Activated naive CD4-positive, alpha-beta T cell treated with anti-CD3 and anti-CD28 coated beads for 36 hours (primary cell): ENCODE measurements around the gene MKX. TPM values are rescaled to one million over a fixed set of nuclear protein-coding genes. Genes with fewer than 3 reads are reported as not detected.

Experiments used
- CTCF ChIA-PET: fragments of 350-600 bp; sonication (Branson Sonifier 250); formaldehyde crosslinking; loops from one replicate; lab custom pipeline; 2021; ENCODE audit warnings: antibody characterized with exemption; lab: Charles Lee
- DNase-seq: peaks from one replicate; pipeline ENCODE4 v3.0.0-alpha.2; 2020
- H3K27ac Mint-ChIP-seq: one replicate; pipeline ENCODE4 v1.8.0; 2021; ENCODE audit warnings: mild to moderate bottlenecking, mixed read lengths
- H3K27me3 Mint-ChIP-seq: one replicate; pipeline ENCODE4 v1.8.0; 2021; ENCODE audit warnings: low read depth, mixed read lengths
- H3K36me3 Mint-ChIP-seq: one replicate; pipeline ENCODE4 v1.8.0; 2021; ENCODE audit warnings: low read depth, mixed read lengths
- H3K4me1 Mint-ChIP-seq: one replicate; pipeline ENCODE4 v1.8.0; 2021; ENCODE audit warnings: low read depth, mixed read lengths
- H3K4me3 Mint-ChIP-seq: one replicate; pipeline ENCODE4 v1.8.0; 2021; ENCODE audit warnings: mild to moderate bottlenecking, moderate library complexity, mixed read lengths
- H3K9me3 Mint-ChIP-seq: one replicate; pipeline ENCODE4 v1.8.0; 2021; ENCODE audit warnings: mixed read lengths
- intact Hi-C: fragments of 100-400 bp; cut with micrococcal nuclease; formaldehyde crosslinking; loops from one replicate; pipeline ENCODE4 v1.15.1; 2023
- total RNA-seq, 2 experiments: library from RNA; stranded (reverse); gene quantifications; one replicate each; pipeline ENCODE4 v1.2.3, GENCODE V29; 2021

MKX gene
- total RNA-seq, 2 experiments from 2014 or later, result 0.15 to 0.38 TPM

GRCh38 chr10:27638071-27638750 lies 107.4 kb downstream of the MKX start:
- H3K27ac Mint-ChIP-seq, result no peak overlapping the region
- no peaks in the 10 kb centered on the region for H3K27me3 Mint-ChIP-seq
- peaks cover 3% of the 10 kb centered on the region for H3K9me3 Mint-ChIP-seq
- CTCF ChIA-PET, result no interaction called here
- DNase-seq, result no peak
- no peak overlapping the region for H3K4me3 Mint-ChIP-seq
- H3K36me3 Mint-ChIP-seq, result no peaks in the 10 kb centered on the region
- H3K4me1 Mint-ChIP-seq, result no peaks in the 10 kb centered on the region
- intact Hi-C loops, result no loop called here

DNA sequence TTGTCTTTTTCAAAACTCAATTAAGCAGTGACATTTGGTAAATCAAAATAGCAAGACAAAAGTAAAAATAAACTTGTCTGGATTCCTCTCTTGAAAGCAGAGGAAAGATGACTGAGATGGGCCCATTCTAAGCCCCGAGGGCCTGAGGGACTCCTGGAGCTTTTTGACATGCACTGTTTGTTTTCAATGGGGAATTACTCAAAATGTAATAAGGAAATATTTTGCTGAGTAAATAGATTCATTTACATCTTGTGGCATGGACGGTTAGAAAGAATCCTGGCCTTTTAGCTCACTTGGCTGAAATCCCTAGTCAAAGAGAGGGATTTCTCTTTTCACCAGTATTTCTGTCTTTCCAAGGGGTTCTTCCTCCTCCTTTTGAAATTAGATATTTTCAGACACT lies 108.0 kb downstream of the MKX start:
- no peak overlapping the region for H3K4me3 Mint-ChIP-seq
- peaks cover 3% of the 10 kb centered on the region for H3K9me3 Mint-ChIP-seq
- CTCF ChIA-PET, result interaction anchor here (0.6 kb wide), 1 partner anchor 603 kb away, joined by 3 read pairs; no protein-coding TSS in a partner anchor
- DNase-seq, result no peak
- H3K27me3 Mint-ChIP-seq, result no peaks in the 10 kb centered on the region
- H3K36me3 Mint-ChIP-seq, result no peaks in the 10 kb centered on the region
- no peak overlapping the region for H3K27ac Mint-ChIP-seq
- no peaks in the 10 kb centered on the region for H3K4me1 Mint-ChIP-seq
- intact Hi-C loops, result no loop called here

DNA sequence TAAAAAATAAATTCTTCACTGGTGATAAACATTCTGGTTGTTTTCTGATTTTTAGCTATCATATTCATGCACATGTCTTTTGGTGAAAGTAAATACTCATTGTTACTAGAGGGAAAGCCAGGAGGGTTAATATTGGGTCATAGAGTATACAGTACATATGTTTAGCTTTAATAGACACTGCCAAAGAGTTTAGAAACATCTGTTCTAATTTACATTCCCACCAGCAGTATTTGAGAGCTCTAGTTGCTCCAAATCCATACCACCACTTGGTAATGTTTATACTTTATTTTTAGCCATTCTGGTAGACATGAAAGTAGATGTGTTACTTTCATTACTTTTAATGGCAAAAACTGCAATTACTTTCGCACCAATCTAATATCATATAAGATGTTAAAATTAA lies 108.8 kb downstream of the MKX start:
- DNase-seq, result no peak
- Mint-ChIP-seq H3K4me3 (no peak overlapping the region), H3K27ac (no peak overlapping the region), H3K4me1 (no peaks in the 10 kb centered on the region), H3K36me3 (no peaks in the 10 kb centered on the region), H3K27me3 (no peaks in the 10 kb centered on the region), H3K9me3 (no peaks in the 10 kb centered on the region)
- intact Hi-C loops, result no loop called here
- CTCF ChIA-PET, result no interaction called here

- DNase-seq, result no peak
- no peaks in the 10 kb centered on the region for H3K27me3 Mint-ChIP-seq
- no peak overlapping the region for H3K4me3 Mint-ChIP-seq
- no peaks in the 10 kb centered on the region for H3K36me3 Mint-ChIP-seq
- intact Hi-C loops, result no loop called here
- no peak overlapping the region for H3K27ac Mint-ChIP-seq
- H3K9me3 Mint-ChIP-seq, result no peaks in the 10 kb centered on the region
- H3K4me1 Mint-ChIP-seq, result no peaks in the 10 kb centered on the region
- CTCF ChIA-PET, result no interaction called here
Measured at GRCh38 chr10:27635699-27636270, 109.8 kb downstream of the MKX start.

DNA sequence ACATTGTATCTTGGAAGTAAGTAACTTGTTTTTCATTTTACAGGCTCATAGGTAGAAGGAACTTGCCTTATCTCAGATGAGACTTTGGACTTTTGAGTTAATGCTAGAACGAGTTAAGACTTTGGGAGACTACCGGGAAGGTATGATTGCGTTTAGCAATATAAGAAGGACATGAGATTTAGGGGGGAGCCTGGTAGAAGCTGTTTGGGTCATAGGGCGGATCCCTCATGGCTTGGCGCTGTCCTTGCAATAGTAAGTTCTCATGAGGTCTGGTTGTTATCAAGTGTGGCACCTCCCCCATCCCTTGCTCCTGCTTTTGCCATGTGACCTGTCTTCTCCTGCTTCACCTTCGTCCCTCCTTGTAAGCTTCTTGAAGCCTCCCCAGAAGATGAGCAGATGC lies 110.3 kb downstream of the MKX start:
- H3K4me3 Mint-ChIP-seq, result no peak overlapping the region
- no peaks in the 10 kb centered on the region for H3K9me3 Mint-ChIP-seq
- H3K36me3 Mint-ChIP-seq, result no peaks in the 10 kb centered on the region
- CTCF ChIA-PET, result no interaction called here
- no peak for DNase-seq
- intact Hi-C loops, result no loop called here
- H3K27ac Mint-ChIP-seq, result no peak overlapping the region
- H3K4me1 Mint-ChIP-seq, result no peaks in the 10 kb centered on the region
- H3K27me3 Mint-ChIP-seq, result no peaks in the 10 kb centered on the region

DNA sequence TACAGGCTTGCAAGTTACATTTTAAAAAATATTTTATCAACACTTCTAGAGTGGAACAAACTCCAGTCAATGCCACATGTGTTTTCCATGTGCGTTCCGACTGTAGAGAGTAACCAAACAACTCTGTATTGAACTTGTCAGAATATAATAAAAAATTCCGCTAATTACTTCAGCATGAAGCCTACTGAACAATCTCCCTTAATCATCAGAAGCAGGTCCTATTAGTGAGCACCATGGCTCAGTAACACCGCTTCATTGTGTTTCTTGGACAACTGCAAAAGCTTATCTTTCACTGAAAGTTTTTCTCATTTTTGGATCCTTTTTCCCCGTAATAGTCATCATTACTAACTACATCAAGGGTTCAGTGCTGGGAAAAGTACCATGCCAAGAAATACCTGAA lies 117.0 kb downstream of the MKX start:
- no peaks in the 10 kb centered on the region for H3K36me3 Mint-ChIP-seq
- H3K9me3 Mint-ChIP-seq, result no peaks in the 10 kb centered on the region
- no peak overlapping the region for H3K27ac Mint-ChIP-seq
- H3K4me3 Mint-ChIP-seq, result no peak overlapping the region
- intact Hi-C loops, result no loop called here
- CTCF ChIA-PET, result no interaction called here
- H3K27me3 Mint-ChIP-seq, result no peaks in the 10 kb centered on the region
- no peaks in the 10 kb centered on the region for H3K4me1 Mint-ChIP-seq
- DNase-seq, result no peak

GRCh38 chr10:27626890-27627289 lies 118.7 kb downstream of the MKX start:
- Mint-ChIP-seq H3K4me1 (no peaks in the 10 kb centered on the region), H3K36me3 (no peaks in the 10 kb centered on the region), H3K27ac (no peak overlapping the region), H3K9me3 (no peaks in the 10 kb centered on the region), H3K4me3 (no peak overlapping the region), H3K27me3 (no peaks in the 10 kb centered on the region)
- no peak for DNase-seq
- CTCF ChIA-PET, result no interaction called here
- intact Hi-C loops, result no loop called here

GRCh38 chr10:27625452-27626211 lies 120.0 kb downstream of the MKX start:
- CTCF ChIA-PET, result interaction anchor here (0.6 kb wide), 1 partner anchor 13 kb away, joined by 5 read pairs; no protein-coding TSS in a partner anchor
- Mint-ChIP-seq H3K4me3 (no peak overlapping the region), H3K36me3 (no peaks in the 10 kb centered on the region), H3K9me3 (no peaks in the 10 kb centered on the region), H3K27ac (no peak overlapping the region), H3K4me1 (no peaks in the 10 kb centered on the region), H3K27me3 (no peaks in the 10 kb centered on the region)
- intact Hi-C loops, result no loop called here
- DNase-seq, result no peak

DNA sequence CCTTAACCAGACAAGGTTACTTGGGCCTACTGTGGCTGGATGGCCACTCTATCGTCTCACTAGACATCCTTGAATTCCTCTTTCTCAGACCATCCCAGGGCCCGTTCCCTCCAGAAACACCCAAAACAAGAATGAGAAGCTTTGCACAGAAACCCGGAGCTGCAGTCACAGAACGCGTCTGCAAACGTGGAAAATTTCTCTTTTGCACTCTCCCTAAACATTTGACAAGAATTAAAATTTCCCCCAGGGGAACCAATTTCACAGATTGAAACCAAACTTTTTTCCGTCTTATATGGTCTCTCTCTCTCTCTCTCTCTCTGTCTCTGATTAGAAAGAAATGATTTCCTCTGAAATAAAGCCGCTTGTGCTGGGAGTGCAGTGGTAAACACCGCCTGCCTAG lies 120.7 kb downstream of the MKX start:
- no peak for DNase-seq
- H3K4me3 Mint-ChIP-seq, result no peak overlapping the region
- H3K9me3 Mint-ChIP-seq, result no peaks in the 10 kb centered on the region
- intact Hi-C loops, result no loop called here
- no peaks in the 10 kb centered on the region for H3K36me3 Mint-ChIP-seq
- no peaks in the 10 kb centered on the region for H3K27me3 Mint-ChIP-seq
- H3K27ac Mint-ChIP-seq, result no peak overlapping the region
- no peaks in the 10 kb centered on the region for H3K4me1 Mint-ChIP-seq
- CTCF ChIA-PET, result no interaction called here

Other genes with a start within 250 kb of the MKX start
- gene RAB18, start 241.5 kb downstream of the MKX start, total RNA-seq, result 10 to 100 TPM; 35.4 to 41.3 TPM